ENCODE data around the gene FCRL6. TPM values are rescaled to one million over a fixed set of nuclear protein-coding genes. Genes with fewer than 3 reads are reported as not detected.
A peak's percentile ranks its signal among the peaks of the same experiment; 100 is the strongest.

FCRL6 gene
- total RNA-seq, 1 donor from 2014 or later: 1.2 TPM

- intact Hi-C loops (cut with DNase I): loop anchor here (10.0 kb wide), 1 partner anchor 103 kb away; no protein-coding TSS in a partner anchor
- ATAC-seq: no peak
- DNase-seq (ENCODE audit: low spot score): no peak
Observed at GRCh38 chr1:159791461-159791860, 10.7 kb upstream of the FCRL6 start.

- ATAC-seq (no peak), DNase-seq (ENCODE audit: low spot score) (no peak)
- intact Hi-C loops (cut with DNase I): loop anchor here (10.0 kb wide), 1 partner anchor 99 kb away; no protein-coding TSS in a partner anchor
Observed at GRCh38 chr1:159795534-159795933, 6.6 kb upstream of the FCRL6 start.

- DNase-seq (ENCODE audit: low spot score) (peak; percentile 76), ATAC-seq (peak; percentile 88)
- intact Hi-C loops (cut with DNase I): loop anchor here (10.0 kb wide), 1 partner anchor 96 kb away; no protein-coding TSS in a partner anchor
Observed at GRCh38 chr1:159798893-159799292, 3.3 kb upstream of the FCRL6 start.

DNA sequence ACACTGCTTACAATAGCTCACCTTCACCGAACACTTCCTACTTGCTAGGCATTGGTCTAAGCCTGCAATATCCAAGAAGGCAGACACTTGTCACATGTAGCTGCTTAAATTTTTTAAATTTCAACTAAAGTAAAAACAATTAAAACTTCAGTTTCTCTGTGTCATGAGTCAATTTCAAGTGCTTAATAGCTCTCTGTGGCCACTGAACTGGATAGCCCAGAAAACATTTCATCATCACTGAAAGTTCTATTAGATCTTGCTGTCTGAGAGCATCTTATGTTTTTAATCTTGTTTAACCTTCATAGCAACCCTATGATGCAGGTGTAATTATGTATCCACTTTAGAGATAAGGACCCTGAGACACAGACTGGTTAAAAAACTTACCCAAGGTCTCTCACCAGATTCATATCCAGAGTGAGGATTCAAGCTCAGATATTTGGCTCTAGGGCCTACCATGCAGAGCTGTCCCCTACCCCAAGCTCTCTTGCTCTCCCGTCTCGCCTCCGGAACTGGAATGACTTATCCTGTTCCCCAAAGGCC lies 2.6 kb upstream of the FCRL6 start:
- ATAC-seq (no peak), DNase-seq (ENCODE audit: low spot score) (no peak)
- intact Hi-C loops (cut with DNase I): loop anchor here (10.0 kb wide), 1 partner anchor 95 kb away; no protein-coding TSS in a partner anchor

DNA sequence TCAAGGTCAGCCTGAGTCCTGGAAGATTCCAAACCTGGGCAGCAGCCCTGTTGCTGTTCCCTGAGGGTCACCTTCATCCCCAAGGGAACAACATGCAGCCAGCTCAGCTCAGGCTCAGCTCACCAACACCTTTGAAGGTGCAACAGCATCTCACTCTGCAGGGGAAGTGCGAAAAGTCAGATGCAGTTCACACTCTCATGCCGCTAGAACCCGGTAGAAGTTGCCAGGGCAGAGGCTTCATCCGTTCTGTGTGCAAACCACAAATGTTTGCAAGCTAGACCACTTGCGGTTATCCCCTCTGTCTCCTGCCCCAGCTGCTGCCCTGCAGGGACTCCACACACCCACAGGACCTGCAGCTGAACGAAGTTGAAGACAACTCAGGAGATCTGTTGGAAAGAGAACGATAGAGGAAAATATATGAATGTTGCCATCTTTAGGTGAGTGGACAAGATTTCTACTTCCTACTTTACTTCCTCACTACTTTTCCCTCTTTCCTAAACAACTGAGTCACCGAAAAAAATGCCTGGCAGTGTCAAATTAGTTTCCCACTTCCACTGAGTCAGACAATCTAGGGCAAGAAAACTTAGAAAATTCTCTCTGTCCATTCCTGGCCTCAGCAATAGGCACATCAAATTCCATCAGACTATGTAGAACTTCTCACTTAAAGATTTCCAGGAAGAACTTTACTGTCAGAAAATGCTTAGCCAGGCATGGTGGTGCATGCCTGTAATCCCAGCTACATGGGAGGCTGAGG lies 1.8 kb upstream of the FCRL6 start:
- ATAC-seq (no peak), DNase-seq (ENCODE audit: low spot score) (no peak)
- intact Hi-C loops (cut with DNase I): no loop called here

- intact Hi-C loops (cut with DNase I): no loop called here
Observed at GRCh38 chr1:159803956-159804689, 2.0 kb downstream of the FCRL6 start.

GRCh38 chr1:159804924-159805323 lies 2.8 kb downstream of the FCRL6 start:
- ATAC-seq (no peak), DNase-seq (ENCODE audit: low spot score) (no peak)
- intact Hi-C loops (cut with DNase I): no loop called here

More at GRCh38 chr1:159803956-159804689, 2.0 kb downstream of the FCRL6 start:
- DNase-seq (ENCODE audit: low spot score) (no peak), ATAC-seq (no peak)

- ATAC-seq: no peak
- intact Hi-C loops (cut with DNase I): no loop called here
- no peak for DNase-seq (ENCODE audit: low spot score)
Observed at GRCh38 chr1:159815926-159816325, 13.8 kb downstream of the FCRL6 start.

GRCh38 chr1:159817276-159818041 lies 15.3 kb downstream of the FCRL6 start:
- ATAC-seq (no peak), DNase-seq (ENCODE audit: low spot score) (no peak)
- intact Hi-C loops (cut with DNase I): no loop called here

- DNase-seq (ENCODE audit: low spot score): no peak
- no peak for ATAC-seq
- intact Hi-C loops (cut with DNase I): no loop called here
Observed at GRCh38 chr1:159821171-159821867, 19.2 kb downstream of the FCRL6 start.

DNA sequence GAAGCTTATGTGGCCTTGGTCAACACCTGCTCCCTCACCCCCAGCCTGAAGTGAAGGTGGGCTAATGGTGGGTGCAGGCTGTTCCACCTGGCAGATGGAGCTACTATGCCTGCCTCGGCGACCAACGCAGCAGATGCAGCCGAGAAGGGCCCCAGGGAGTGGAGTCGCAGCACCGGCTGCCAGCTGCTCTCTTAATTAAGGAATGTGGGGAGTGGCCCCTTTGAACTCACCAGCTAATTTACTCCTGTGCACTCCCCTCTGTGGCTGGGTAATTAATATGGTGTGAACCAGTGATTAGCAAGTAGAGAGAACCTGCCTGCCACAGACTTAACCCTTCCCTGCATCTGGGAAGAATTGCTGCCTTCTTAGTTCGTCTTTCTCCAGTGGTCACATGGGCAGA lies 21.2 kb downstream of the FCRL6 start:
- DNase-seq (ENCODE audit: low spot score) (no peak), ATAC-seq (no peak)
- intact Hi-C loops (cut with DNase I): no loop called here

GRCh38 chr1:159825564-159825963 lies 23.4 kb downstream of the FCRL6 start:
- intact Hi-C loops (cut with DNase I): no loop called here
- DNase-seq (ENCODE audit: low spot score) (no peak), ATAC-seq (no peak)

- DNase-seq (ENCODE audit: low spot score): no peak
- intact Hi-C loops (cut with DNase I): no loop called here
- ATAC-seq: peak; percentile 67
Observed at GRCh38 chr1:159826441-159827101, 24.4 kb downstream of the FCRL6 start, which contains the start of gene SLAMF8. Gene SLAMF8, plus strand, starts transcription at chr1:159826873. Its CDS starts 26 bp downstream, at chr1:159826899.

DNA sequence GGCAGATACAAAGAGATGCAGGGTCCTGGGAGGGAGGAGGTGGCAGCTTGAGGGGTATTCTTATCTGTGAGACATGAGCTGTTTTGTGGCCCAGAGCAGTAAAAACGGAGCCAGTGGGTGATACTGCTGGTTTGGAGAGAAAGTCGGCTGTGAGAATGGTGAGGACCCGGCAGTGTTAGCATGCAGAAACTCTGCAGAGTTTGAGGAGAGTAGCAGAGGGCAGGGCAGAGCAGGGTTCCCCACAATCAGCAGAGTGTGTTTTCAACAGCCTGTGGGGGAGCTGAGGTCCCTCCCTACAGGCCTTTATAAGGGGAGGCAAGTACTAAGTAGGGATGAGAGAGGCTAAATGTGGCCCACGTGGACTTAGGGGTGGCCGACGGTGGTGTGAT lies 24.9 kb downstream of the FCRL6 start:
- DNase-seq (ENCODE audit: low spot score): no peak
- intact Hi-C loops (cut with DNase I): no loop called here
- ATAC-seq: no peak

DNA sequence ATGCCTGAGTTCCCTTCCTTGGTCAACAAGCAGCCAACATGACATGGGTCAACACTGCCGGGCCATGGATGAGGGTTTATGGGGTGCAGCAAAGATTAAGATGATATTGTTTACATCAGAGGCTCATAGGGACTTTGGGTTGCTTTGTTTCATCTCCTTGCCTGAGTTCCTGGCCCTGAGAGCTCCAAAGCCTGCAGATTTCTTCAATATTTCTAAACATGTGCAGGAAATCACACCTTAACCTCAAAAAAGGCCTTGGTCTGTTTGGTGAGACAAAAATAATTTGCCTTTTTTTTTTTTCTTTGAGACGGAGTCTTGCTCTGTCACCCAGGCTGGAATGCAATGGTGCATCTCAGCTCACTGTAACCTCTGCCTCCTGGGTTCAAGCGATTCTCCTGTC lies 25.4 kb downstream of the FCRL6 start:
- no peak for DNase-seq (ENCODE audit: low spot score)
- ATAC-seq: no peak
- intact Hi-C loops (cut with DNase I): no loop called here

- DNase-seq (ENCODE audit: low spot score) (no peak), ATAC-seq (no peak)
- intact Hi-C loops (cut with DNase I): no loop called here
Observed at GRCh38 chr1:159828176-159828575, 26.0 kb downstream of the FCRL6 start.

DNA sequence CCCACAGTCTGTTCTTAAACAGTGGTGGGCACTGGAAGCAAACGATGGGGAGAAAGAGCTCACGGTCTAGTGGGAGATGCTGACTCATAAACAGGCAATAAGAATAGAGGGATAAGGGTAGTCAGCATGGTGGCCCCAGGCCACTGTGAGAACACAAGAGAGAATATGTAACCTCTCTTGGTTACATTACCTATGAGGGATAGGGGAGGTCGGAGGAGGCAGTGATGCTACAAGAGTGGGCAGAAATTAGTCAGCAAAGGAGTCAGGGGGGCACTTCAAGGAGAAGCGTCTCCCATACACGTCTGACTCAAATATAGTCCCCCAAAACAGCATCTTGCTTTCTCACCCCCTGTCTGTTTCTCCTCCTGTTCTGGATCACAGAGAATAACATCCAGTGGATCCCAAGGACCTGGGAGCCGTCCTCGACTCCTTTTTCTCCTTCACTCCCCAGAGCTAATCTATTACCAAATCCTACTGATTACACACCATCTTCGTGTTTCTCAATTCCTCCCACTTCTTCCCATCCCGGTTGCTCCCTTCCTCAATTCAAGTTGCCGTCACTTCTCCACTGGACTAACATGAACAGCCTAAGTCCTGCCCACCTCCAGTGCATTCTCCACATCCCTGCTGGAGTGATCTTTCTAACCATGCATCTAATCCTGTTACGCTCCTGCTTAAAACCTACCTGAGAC lies 26.6 kb downstream of the FCRL6 start:
- intact Hi-C loops (cut with DNase I): no loop called here
- ATAC-seq (no peak), DNase-seq (ENCODE audit: low spot score) (no peak)

DNA sequence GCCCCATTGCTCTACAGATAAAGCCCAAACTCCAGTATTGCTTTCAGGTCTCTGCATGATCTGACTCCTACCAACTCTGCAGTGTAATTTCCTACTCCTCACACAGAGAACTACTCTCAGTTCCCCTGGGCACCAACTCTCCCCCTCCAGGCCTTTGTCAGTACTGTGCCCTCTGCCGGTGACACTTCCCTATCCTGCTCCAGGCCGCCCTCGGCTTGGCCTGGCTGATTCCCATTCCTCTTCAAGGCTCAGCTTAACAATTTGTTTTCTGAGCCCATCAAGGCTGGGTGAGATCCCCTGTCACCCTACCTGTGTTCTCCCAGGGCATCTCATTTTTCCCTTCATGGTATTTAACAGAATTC lies 27.1 kb downstream of the FCRL6 start:
- ATAC-seq (peak; percentile 82), DNase-seq (ENCODE audit: low spot score) (peak; percentile 74)
- intact Hi-C loops (cut with DNase I): no loop called here
